H9 (cell line): ENCODE data around the gene EAF2. TPM values are rescaled to one million over a fixed set of nuclear protein-coding genes. Genes with fewer than 3 reads are reported as not detected.

Experiments
- DNase-seq: peaks from one replicate; pipeline ENCODE4 v3.0.0-alpha.2; 2017
- H2AFZ ChIP-seq: one replicate; pipeline ENCODE4 v1.6.1; 2013; ENCODE audit warnings: mild to moderate bottlenecking, low read length, control low read depth, moderate library complexity
- H2AK5ac ChIP-seq: 2 replicates; pipeline ENCODE4 v1.6.1; 2013; ENCODE audit warnings: low read length, control low read depth, mixed read lengths; ENCODE audit not compliant: insufficient read length
- H2BK120ac ChIP-seq: one replicate; pipeline ENCODE4 v1.6.1; 2013; ENCODE audit warnings: low read depth, mild to moderate bottlenecking, low read length, control low read depth, inconsistent platforms; ENCODE audit not compliant: poor library complexity, severe bottlenecking
- H2BK12ac ChIP-seq: 2 replicates; pipeline ENCODE4 v1.6.1; 2013; ENCODE audit warnings: low read length, control low read depth, mixed read lengths, low read depth; ENCODE audit not compliant: insufficient read length
- H2BK15ac ChIP-seq: 2 replicates; pipeline ENCODE4 v1.6.1; 2013; ENCODE audit warnings: low read depth, low read length, control low read depth
- H2BK20ac ChIP-seq: one replicate; pipeline ENCODE4 v1.6.1; 2013; ENCODE audit warnings: low read depth, mild to moderate bottlenecking, low read length, control low read depth, inconsistent platforms; ENCODE audit not compliant: poor library complexity, severe bottlenecking
- H2BK5ac ChIP-seq: 2 replicates; pipeline ENCODE4 v1.6.1; 2013; ENCODE audit warnings: low read length, control low read depth, mixed read lengths; ENCODE audit not compliant: insufficient read length
- H3K14ac ChIP-seq: 2 replicates; pipeline ENCODE4 v1.6.1; 2013; ENCODE audit warnings: low read length, control low read depth; ENCODE audit not compliant: insufficient read depth
- H3K18ac ChIP-seq: 2 replicates; pipeline ENCODE4 v1.6.1; 2013; ENCODE audit warnings: low read depth, mild to moderate bottlenecking, mixed read lengths, low read length, control low read depth; ENCODE audit not compliant: insufficient read length
- H3K23ac ChIP-seq: 2 replicates; pipeline ENCODE4 v1.6.1; 2013; ENCODE audit warnings: low read length, control low read depth, mixed read lengths, low read depth; ENCODE audit not compliant: insufficient read length
- H3K23me2 ChIP-seq: 2 replicates; pipeline ENCODE4 v1.6.1; 2013; ENCODE audit warnings: low read depth, mild to moderate bottlenecking, mixed read lengths, low read length, control low read depth; ENCODE audit not compliant: insufficient read length, poor library complexity, severe bottlenecking
- H3K27ac ChIP-seq: 2 replicates; pipeline ENCODE4 v1.5.1; 2013; ENCODE audit warnings: low read length, control low read depth, mixed read lengths, low read depth; ENCODE audit not compliant: insufficient read length
- H3K27me3 ChIP-seq: 2 replicates; pipeline ENCODE4 v1.6.1; 2013; ENCODE audit warnings: low read length, control low read depth, inconsistent platforms; ENCODE audit not compliant: insufficient read depth
- H3K4ac ChIP-seq: 2 replicates; pipeline ENCODE4 v1.6.1; 2013; ENCODE audit warnings: low read depth, mild to moderate bottlenecking, control low read depth, inconsistent platforms, low read length, moderate library complexity
- H3K4me1 ChIP-seq: 2 replicates; pipeline ENCODE4 v1.6.1; 2013; ENCODE audit warnings: low read length, control low read depth, inconsistent platforms; ENCODE audit not compliant: insufficient read depth
- H3K4me2 ChIP-seq: 2 replicates; pipeline ENCODE4 v1.6.1; 2013; ENCODE audit warnings: low read length, control low read depth, mixed read lengths; ENCODE audit not compliant: insufficient read length, insufficient read depth
- H3K56ac ChIP-seq: 2 replicates; pipeline ENCODE4 v1.6.1; 2013; ENCODE audit warnings: low read depth, mild to moderate bottlenecking, mixed read lengths, low read length, control low read depth; ENCODE audit not compliant: insufficient read length
- H3K79me1 ChIP-seq: 2 replicates; pipeline ENCODE4 v1.6.1; 2013; ENCODE audit warnings: low read depth, mild to moderate bottlenecking, moderate library complexity, low read length, control low read depth, inconsistent platforms; ENCODE audit not compliant: insufficient read depth, poor library complexity, severe bottlenecking
- H3K79me2 ChIP-seq: 2 replicates; pipeline ENCODE4 v1.6.1; 2013; ENCODE audit warnings: low read length, control low read depth, inconsistent platforms; ENCODE audit not compliant: insufficient read depth
- H3K9ac ChIP-seq: 2 replicates; pipeline ENCODE4 v1.6.1; 2013; ENCODE audit warnings: low read length, control low read depth, mixed read lengths; ENCODE audit not compliant: insufficient read length; ENCODE audit errors: extremely low read depth
- H3K9me3 ChIP-seq: one replicate; pipeline ENCODE4 v1.6.1; 2013; ENCODE audit warnings: low read depth, low read length, inconsistent platforms; ENCODE audit not compliant: control insufficient read depth
- H3T11ph ChIP-seq: one replicate; pipeline ENCODE4 v1.6.1; 2013; ENCODE audit warnings: mild to moderate bottlenecking, low read length, control low read depth, inconsistent platforms
- H4K20me1 ChIP-seq: one replicate; pipeline ENCODE4 v1.6.1; 2013; ENCODE audit not compliant: control insufficient read depth, insufficient read length, insufficient read depth
- H4K5ac ChIP-seq: 2 replicates; pipeline ENCODE4 v1.6.1; 2013; ENCODE audit warnings: low read depth, mild to moderate bottlenecking, mixed read lengths, low read length, control low read depth; ENCODE audit not compliant: insufficient read length
- H4K8ac ChIP-seq: replicated peaks from 2 replicates; pipeline ENCODE4 v1.6.1; 2013; ENCODE audit warnings: low read length, control low read depth, mixed read lengths, low read depth; ENCODE audit not compliant: insufficient read length
- H4K91ac ChIP-seq: 2 replicates; pipeline ENCODE4 v1.6.1; 2013; ENCODE audit warnings: low read depth, mild to moderate bottlenecking, moderate library complexity, mixed read lengths, low read length, control low read depth; ENCODE audit not compliant: insufficient read length
- H3K27ac Mint-ChIP-seq, 3 experiments: 2 replicates in 2 of 3; 3 replicates in 1 of 3; pipeline ENCODE4 v1.8.0; 2020 to 2021; ENCODE audit warnings: mixed read lengths in 3 of 3, mild to moderate bottlenecking in 1 of 3, moderate library complexity in 1 of 3
- H3K27me3 Mint-ChIP-seq: 2 replicates; pipeline ENCODE4 v1.8.0; 2021; ENCODE audit warnings: low read depth, mild to moderate bottlenecking, moderate library complexity, mixed read lengths
- H3K36me3 Mint-ChIP-seq, 3 experiments: 2 replicates in 2 of 3; 3 replicates in 1 of 3; pipeline ENCODE4 v1.8.0; 2020 to 2021; ENCODE audit warnings: low read depth in 3 of 3, mixed read lengths in 3 of 3; ENCODE audit not compliant: insufficient read depth in 1 of 3
- H3K4me1 Mint-ChIP-seq, 2 experiments: 2 replicates each; pipeline ENCODE4 v1.8.0; 2020; ENCODE audit warnings: mixed read lengths in 2 of 2
- H3K4me3 Mint-ChIP-seq, 2 experiments: 2 replicates in 1 of 2; 3 replicates in 1 of 2; pipeline ENCODE4 v1.8.0; 2020 to 2021; ENCODE audit warnings: mild to moderate bottlenecking in 2 of 2, mixed read lengths in 2 of 2, moderate library complexity in 1 of 2
- H3K9me3 Mint-ChIP-seq, 2 experiments: 2 replicates in 1 of 2; 3 replicates in 1 of 2; pipeline ENCODE4 v1.8.0; 2020; ENCODE audit warnings: mild to moderate bottlenecking in 2 of 2, mixed read lengths in 2 of 2, moderate library complexity in 1 of 2
- WGBS: extraction: QIAGEN DNeasy Blood & Tissue Kit; methylation state at CpG from one replicate; pipeline ENCODE4 v1.1.7; 2013; ENCODE audit warnings: missing lambda C conversion rate, low lambda C conversion rate, mixed read lengths; ENCODE audit not compliant: insufficient read length; ENCODE audit errors: extremely low coverage; 5-methylcytosine and 5-hydroxymethylcytosine counted together
- total RNA-seq: library from RNA; stranded (reverse); gene quantifications from 2 replicates; pipeline ENCODE4 v1.2.1, GENCODE V29; 2021
- TF ChIP-seq, protein P1 (sequence below): fragments of 200-600 bp; sonication (generic); conservative IDR thresholded peaks from 3 replicates; pipeline ENCODE4 v1.8.0; 2021; ENCODE audit warnings: antibody characterized with exemption, mild to moderate bottlenecking

The EAF2 gene
- total RNA-seq, 1 experiment from 2014 or later, result 4.3 TPM

DNA sequence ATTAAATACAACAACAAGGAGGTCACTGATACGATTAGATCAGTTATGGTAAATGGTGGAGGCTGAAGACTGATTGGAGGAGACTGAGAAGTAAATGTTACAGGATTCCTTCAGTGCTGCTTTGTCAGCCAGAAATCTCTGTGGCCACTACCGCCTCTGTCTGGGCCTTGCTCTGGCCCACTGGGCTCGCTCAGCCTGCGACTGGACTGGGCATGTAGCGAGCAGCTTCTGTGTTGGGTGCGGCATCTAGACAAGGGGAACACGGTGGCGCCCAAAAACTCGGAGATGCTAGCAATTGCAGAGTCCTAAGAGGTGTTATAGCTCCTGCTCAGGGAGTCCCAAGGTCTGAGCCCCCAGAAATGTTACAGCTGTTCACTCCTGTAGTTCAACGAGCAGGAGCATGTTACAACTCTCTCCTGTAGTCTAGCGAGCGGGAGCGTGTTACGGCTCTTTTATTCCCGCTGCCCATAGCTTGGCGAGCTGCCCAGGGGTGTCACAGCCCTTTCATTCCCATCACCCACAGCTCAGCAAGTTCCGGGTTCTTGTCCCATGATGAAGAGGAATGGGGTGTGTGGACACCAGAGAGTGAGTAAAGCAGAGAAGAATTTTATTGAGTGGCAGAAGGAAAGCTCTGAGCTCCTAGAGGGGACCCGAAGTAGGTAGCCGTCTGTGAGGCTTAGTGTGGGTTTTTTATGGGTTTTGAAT lies 83.9 kb downstream of the EAF2 start:
- no peak overlapping the region for H3K4me3 Mint-ChIP-seq
- no peaks in the 10 kb centered on the region for H4K20me1 ChIP-seq
- no peaks in the 10 kb centered on the region for H3K9me3 ChIP-seq
- no peak overlapping the region for H3T11ph ChIP-seq
- no peak overlapping the region for H2BK12ac ChIP-seq
- no peaks in the 10 kb centered on the region for H3K9me3 Mint-ChIP-seq
- no peaks in the 10 kb centered on the region for H3K23me2 ChIP-seq
- no peak overlapping the region for H3K27ac ChIP-seq
- TF ChIP-seq, protein P1, sequence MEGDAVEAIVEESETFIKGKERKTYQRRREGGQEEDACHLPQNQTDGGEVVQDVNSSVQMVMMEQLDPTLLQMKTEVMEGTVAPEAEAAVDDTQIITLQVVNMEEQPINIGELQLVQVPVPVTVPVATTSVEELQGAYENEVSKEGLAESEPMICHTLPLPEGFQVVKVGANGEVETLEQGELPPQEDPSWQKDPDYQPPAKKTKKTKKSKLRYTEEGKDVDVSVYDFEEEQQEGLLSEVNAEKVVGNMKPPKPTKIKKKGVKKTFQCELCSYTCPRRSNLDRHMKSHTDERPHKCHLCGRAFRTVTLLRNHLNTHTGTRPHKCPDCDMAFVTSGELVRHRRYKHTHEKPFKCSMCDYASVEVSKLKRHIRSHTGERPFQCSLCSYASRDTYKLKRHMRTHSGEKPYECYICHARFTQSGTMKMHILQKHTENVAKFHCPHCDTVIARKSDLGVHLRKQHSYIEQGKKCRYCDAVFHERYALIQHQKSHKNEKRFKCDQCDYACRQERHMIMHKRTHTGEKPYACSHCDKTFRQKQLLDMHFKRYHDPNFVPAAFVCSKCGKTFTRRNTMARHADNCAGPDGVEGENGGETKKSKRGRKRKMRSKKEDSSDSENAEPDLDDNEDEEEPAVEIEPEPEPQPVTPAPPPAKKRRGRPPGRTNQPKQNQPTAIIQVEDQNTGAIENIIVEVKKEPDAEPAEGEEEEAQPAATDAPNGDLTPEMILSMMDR, result no peak
- peaks cover 9 to 10% of the 10 kb centered on the region in 2 experiments for H3K4me1 Mint-ChIP-seq
- no peak overlapping the region for H2BK15ac ChIP-seq
- H4K8ac ChIP-seq, result no peak overlapping the region
- no peak overlapping the region for H3K23ac ChIP-seq
- H3K18ac ChIP-seq, result no peak overlapping the region
- no peak overlapping the region; the same call in 1 of the 2 replicates for H3K14ac ChIP-seq
- H3K4me1 ChIP-seq, result no peaks in the 10 kb centered on the region
- H2BK20ac ChIP-seq, result no peak overlapping the region
- H4K5ac ChIP-seq, result no peak overlapping the region
- H2AFZ ChIP-seq, result no peak overlapping the region
- H3K4me2 ChIP-seq, result no peak overlapping the region
- H2AK5ac ChIP-seq, result no peak overlapping the region
- no peaks in the 10 kb centered on the region for H3K36me3 Mint-ChIP-seq
- H3K27me3 ChIP-seq, result no peaks in the 10 kb centered on the region
- H2BK120ac ChIP-seq, result no peak overlapping the region
- no peak overlapping the region for H2BK5ac ChIP-seq
- no peaks in the 10 kb centered on the region for H3K79me1 ChIP-seq
- DNase-seq, result no peak
- peak overlapping the region in 1 of 3 experiments; percentile 13; a peak in 2 of 7 replicates for H3K27ac Mint-ChIP-seq
- no peak overlapping the region for H3K56ac ChIP-seq
- H3K27me3 Mint-ChIP-seq, result no peaks in the 10 kb centered on the region
- H4K91ac ChIP-seq, result no peak overlapping the region
- H3K4ac ChIP-seq, result no peak overlapping the region
- H3K79me2 ChIP-seq, result no peaks in the 10 kb centered on the region
- no peak overlapping the region for H3K9ac ChIP-seq
- WGBS, result no CpG with 5 or more reads among the region's 19 CpGs
